Left lung (tissue), 10 donors: Measurements from ENCODE around the gene POPDC3. TPM values are rescaled to one million over a fixed set of nuclear protein-coding genes. Genes with fewer than 3 reads are reported as not detected.

Experiments used
- ATAC-seq: fragments of 200-7000 bp; cut with Tn5 transposase; one replicate; pipeline ENCODE4 v1.9.1; 2020; ENCODE audit warnings: moderate library complexity
- DNase-seq, 4 donors: peaks; one replicate each; pipeline ENCODE4 v3.0.0-alpha.2; 2013 to 2020
- H3K27ac ChIP-seq, 2 donors: fragments of 200-600 bp; sonication (generic) in 1 of 2; one replicate each; pipeline versions ENCODE4 v1.5.0 to v1.8.0; 2020 to 2021
- H3K27me3 ChIP-seq, 2 donors: fragments of 200-600 bp; sonication (generic) in 1 of 2; one replicate each; pipeline versions ENCODE4 v1.5.0 to v1.8.0; 2020 to 2021
- H3K36me3 ChIP-seq, 2 donors: fragments of 200-600 bp; sonication (generic) in 1 of 2; one replicate each; pipeline versions ENCODE4 v1.5.0 to v1.8.0; 2020 to 2021
- H3K4me1 ChIP-seq, 2 donors: fragments of 200-600 bp; one replicate each; pipeline ENCODE4 v1.8.0; 2021
- H3K4me3 ChIP-seq, 2 donors: fragments of 200-600 bp; sonication (generic) in 1 of 2; one replicate each; pipeline versions ENCODE4 v1.5.0 to v1.8.0; 2020 to 2021; ENCODE audit warnings: mild to moderate bottlenecking in 1 of 2
- H3K9me3 ChIP-seq, 2 donors: fragments of 200-600 bp; sonication (generic) in 1 of 2; one replicate each; pipeline versions ENCODE4 v1.5.0 to v1.8.0; 2020 to 2021
- intact Hi-C, 2 donors: fragments of 100-400 bp; cut with DNase I; formaldehyde crosslinking; loops; one replicate each; pipeline versions ENCODE4 v1.11.2 to v1.14.2; 2022
- polyA plus RNA-seq, 6 donors: library from polyadenylated mRNA; unstranded; fragments of 120-200 nt; gene quantifications; one replicate each; pipeline ENCODE4 v1.2.1, GENCODE V29; 2013; ENCODE audit not compliant: insufficient read length in 6 of 6
- total RNA-seq, 2 donors: library from RNA; stranded (reverse); fragmentation: NEBNext Ultra II Directional; extraction: Animal tissue kit (Norgen Biotek cat#: 25700); gene quantifications; one replicate each; pipeline ENCODE4 v1.2.1, GENCODE V29; 2021
- TF ChIP-seq, protein P1 (sequence below), 2 donors: fragments of 200-600 bp; sonication (generic) in 1 of 2; IDR thresholded peaks; one replicate each; pipeline versions ENCODE4 v1.5.0 to v1.8.0; 2021; ENCODE audit warnings: antibody characterized with exemption in 2 of 2
- donor health status: DM: no; HTN: yes; CAD: no.
- donor health status: DM: no; HTN: no; CAD: no.

POPDC3 gene
- total and polyA plus RNA-seq, 8 donors, result 0.41 to 1.1 (median 0.90) TPM

DNA sequence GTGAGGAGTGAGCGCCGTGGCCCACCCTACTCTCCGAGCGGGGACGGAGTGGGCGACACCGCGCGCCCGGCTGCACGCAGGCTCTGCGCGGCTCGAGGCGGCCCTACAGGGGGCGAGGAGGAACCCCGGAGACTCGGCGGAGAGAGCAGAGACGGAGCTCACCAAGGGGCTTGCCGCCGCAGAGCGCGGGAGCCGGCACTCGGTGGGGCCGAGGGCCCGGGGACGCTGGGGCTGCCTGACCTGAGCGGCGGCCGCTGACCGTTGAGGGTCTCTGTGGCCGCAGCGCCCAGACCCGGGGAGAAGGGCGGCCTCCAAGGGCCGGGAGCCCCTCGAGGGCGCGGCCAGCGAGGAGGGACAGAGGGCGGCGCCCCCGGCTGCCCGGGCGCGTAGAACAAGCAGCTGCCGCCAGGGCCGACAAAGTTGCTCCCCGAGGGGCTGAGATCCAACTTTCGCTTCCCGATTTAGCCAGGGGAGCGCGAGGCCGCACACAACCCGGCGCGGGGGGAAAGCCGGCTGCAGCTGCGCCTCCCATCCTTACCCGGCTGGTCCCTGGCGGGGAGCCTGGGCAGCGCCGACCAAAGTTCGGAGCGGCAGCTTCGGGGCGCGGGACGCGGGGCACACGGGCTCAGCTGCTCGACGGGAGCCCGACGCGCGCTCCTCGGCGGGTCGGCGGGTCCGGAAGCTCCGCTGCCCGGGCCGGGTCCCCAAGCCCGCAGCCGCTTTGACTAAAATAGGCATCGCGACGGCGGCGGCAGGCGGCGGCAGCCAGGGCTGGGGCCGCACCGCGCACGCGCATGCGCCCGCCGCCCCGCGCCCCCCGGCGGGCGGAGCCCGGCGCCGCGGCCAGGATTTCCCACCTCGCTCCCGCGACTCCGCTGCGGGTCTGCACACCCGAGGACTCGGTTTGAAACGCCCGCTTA lies 43.1 kb downstream of the POPDC3 start:
- TF ChIP-seq, protein P1, sequence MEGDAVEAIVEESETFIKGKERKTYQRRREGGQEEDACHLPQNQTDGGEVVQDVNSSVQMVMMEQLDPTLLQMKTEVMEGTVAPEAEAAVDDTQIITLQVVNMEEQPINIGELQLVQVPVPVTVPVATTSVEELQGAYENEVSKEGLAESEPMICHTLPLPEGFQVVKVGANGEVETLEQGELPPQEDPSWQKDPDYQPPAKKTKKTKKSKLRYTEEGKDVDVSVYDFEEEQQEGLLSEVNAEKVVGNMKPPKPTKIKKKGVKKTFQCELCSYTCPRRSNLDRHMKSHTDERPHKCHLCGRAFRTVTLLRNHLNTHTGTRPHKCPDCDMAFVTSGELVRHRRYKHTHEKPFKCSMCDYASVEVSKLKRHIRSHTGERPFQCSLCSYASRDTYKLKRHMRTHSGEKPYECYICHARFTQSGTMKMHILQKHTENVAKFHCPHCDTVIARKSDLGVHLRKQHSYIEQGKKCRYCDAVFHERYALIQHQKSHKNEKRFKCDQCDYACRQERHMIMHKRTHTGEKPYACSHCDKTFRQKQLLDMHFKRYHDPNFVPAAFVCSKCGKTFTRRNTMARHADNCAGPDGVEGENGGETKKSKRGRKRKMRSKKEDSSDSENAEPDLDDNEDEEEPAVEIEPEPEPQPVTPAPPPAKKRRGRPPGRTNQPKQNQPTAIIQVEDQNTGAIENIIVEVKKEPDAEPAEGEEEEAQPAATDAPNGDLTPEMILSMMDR (IDR thresholded peaks at IDR 0.05), result peak in 1 of 2 donors; percentile 24
- peak overlapping the region; percentile 64 to 65 for H3K4me3 ChIP-seq
- intact Hi-C loops, result no loop called here
- H3K27ac ChIP-seq, result peak overlapping the region; percentile 1 to 70
- peaks cover 6 to 12% of the 10 kb centered on the region in 2 donors for H3K4me1 ChIP-seq
- peak; percentile 81 for ATAC-seq
- no peaks in the 10 kb centered on the region for H3K36me3 ChIP-seq
- H3K27me3 ChIP-seq, result peaks cover 14 to 63% of the 10 kb centered on the region in 2 donors
- DNase-seq, result peak; percentile 50 to 84 (median 62)
- H3K9me3 ChIP-seq, result no peaks in the 10 kb centered on the region

DNA sequence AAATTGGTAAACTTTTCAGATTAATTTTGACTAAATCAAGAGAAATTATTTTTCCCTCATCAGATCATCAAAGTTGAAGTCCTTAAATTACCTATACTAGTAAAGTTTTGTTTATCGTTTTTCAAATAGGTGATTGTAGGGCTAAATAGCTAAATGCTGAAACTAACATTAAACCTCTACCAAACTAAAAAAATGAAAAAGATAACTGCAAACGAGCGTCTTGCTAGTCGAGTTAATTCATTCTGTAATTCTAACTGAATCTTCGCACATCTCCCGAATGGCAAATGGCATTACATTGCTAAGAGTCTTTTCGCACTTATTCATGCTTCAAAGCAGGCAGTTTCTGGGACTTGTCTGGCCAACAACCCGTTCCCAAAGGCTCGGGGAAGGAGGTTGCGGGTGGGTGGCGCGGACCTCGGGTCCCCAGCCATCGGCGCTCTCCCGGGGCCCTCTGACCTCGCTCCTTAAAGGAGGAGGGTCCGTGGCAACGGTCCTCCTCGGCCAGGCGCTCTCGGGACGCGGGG lies 43.8 kb downstream of the POPDC3 start:
- intact Hi-C loops, result no loop called here
- peak in 1 of 4 donors; percentile 13 for DNase-seq
- ATAC-seq, result peak; percentile 27
- Histone ChIP-seq H3K4me3 (peak overlapping the region; percentile 64 to 65), H3K27me3 (peaks cover 14 to 63% of the 10 kb centered on the region in 2 donors), H3K36me3 (no peaks in the 10 kb centered on the region), H3K4me1 (peaks cover 6 to 12% of the 10 kb centered on the region in 2 donors), H3K27ac (peak overlapping the region in 1 of 2 donors; percentile 70), H3K9me3 (no peaks in the 10 kb centered on the region)
- TF ChIP-seq, protein P1 (IDR thresholded peaks at IDR 0.05), result no peak

DNA sequence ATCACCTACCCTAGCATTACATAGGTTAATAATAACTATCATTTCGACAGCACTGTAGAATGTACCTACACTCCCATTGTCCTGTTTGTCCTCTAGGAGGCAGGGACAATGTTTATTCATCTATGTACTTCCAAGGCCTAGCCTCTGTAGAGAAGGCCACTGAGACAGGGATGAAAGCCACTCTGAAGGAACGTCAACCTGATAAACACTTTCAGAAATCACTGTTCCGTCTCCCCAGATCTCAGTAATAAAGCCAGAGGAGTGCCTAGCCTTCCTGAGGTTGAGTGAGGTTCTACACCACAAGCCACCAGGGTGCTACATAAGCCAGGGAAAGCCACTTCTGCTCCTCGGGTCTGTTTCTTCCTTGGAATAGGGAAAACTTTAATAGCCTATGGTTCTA lies 44.8 kb downstream of the POPDC3 start:
- ATAC-seq, result no peak

DNA sequence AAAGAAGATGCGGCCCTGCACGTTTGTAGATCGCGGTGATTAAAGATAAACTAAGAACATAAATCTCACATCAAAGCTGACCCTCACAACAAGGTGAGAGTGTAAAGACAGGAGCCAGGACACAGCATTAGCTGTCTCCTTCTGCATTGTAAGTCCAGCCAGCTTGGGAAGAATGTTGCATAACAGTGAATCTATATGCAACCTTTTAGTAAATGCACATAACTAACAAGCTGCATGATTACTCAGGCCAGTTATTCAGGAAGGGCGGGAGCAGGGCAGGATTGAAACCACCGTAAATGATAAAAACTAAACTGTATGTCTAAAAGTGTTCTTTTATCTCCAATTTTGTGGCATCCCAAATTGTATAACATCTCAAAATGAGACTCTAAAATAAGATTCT lies 57.1 kb downstream of the POPDC3 start:
- H3K4me1 ChIP-seq, result no peaks in the 10 kb centered on the region
- H3K36me3 ChIP-seq, result no peaks in the 10 kb centered on the region
- H3K27me3 ChIP-seq, result no peaks in the 10 kb centered on the region
- intact Hi-C loops, result no loop called here
- no peak overlapping the region for H3K27ac ChIP-seq
- no peak overlapping the region for H3K4me3 ChIP-seq
- DNase-seq, result no peak
- H3K9me3 ChIP-seq, result no peaks in the 10 kb centered on the region
- TF ChIP-seq, protein P1 (IDR thresholded peaks at IDR 0.05), result no peak
- no peak for ATAC-seq

More for the DNA sequence above, 44.8 kb downstream of the POPDC3 start:
- Histone ChIP-seq H3K4me3 (no peak overlapping the region), H3K4me1 (peaks cover 6 to 12% of the 10 kb centered on the region in 2 donors), H3K36me3 (no peaks in the 10 kb centered on the region), H3K27ac (no peak overlapping the region), H3K9me3 (no peaks in the 10 kb centered on the region), H3K27me3 (peaks cover 14 to 56% of the 10 kb centered on the region in 2 donors)
- TF ChIP-seq, protein P1 (IDR thresholded peaks at IDR 0.05), result no peak
- intact Hi-C loops, result no loop called here
- no peak for DNase-seq

DNA sequence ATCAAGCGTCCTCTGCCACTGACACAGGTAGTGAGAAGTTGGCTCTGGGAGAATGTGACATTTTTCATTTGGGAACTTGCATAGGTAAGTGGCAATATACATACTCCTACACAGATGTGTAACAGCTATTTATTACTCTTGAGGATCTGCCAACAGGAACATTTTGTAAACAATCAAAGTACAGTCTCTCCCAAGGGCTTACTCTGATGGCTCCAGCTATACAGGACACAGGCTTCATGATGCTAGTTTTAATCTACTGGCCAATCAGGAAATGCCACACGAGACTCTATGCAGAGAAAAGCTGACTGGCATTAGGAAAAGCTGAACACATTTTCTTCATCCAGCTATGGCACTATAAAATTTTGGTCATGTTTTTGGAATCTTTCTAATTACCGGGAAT lies 57.8 kb downstream of the POPDC3 start:
- DNase-seq (no peak), ATAC-seq (no peak)
- H3K9me3 ChIP-seq, result no peaks in the 10 kb centered on the region
- no peaks in the 10 kb centered on the region for H3K27me3 ChIP-seq
- no peaks in the 10 kb centered on the region for H3K36me3 ChIP-seq
- H3K4me1 ChIP-seq, result no peaks in the 10 kb centered on the region
- intact Hi-C loops, result no loop called here
- H3K4me3 ChIP-seq, result no peak overlapping the region
- H3K27ac ChIP-seq, result no peak overlapping the region
- TF ChIP-seq, protein P1 (IDR thresholded peaks at IDR 0.05), result no peak
